ENCODE results near the gene CADM1.

CADM1 gene

GRCh38 chr11:115504276-115505158 is at the start of gene CADM1:
Gene CADM1 (minus strand): TSS chr11:115504415.
- peak; percentile 96 for DNase-seq

GRCh38 chr11:115552773-115553438 is 48.7 kb upstream of the CADM1 start:
- no peak for DNase-seq

GRCh38 chr11:115552151-115552772 is 48.0 kb upstream of the CADM1 start:
- DNase-seq, result no peak

GRCh38 chr11:115550291-115551059 is 46.3 kb upstream of the CADM1 start:
- DNase-seq, result no peak

- DNase-seq, result no peak
Observed at GRCh38 chr11:115548878-115549528, 44.8 kb upstream of the CADM1 start.

GRCh38 chr11:115545581-115546210 is 41.5 kb upstream of the CADM1 start:
- peak; percentile 44 for DNase-seq

GRCh38 chr11:115544422-115544948 is 40.3 kb upstream of the CADM1 start:
- no peak for DNase-seq

GRCh38 chr11:115541518-115541917 is 37.3 kb upstream of the CADM1 start:
- no peak for DNase-seq

- DNase-seq, result no peak
Observed at GRCh38 chr11:115539844-115540243, 35.6 kb upstream of the CADM1 start.

GRCh38 chr11:115535781-115536180 is 31.6 kb upstream of the CADM1 start:
- DNase-seq, result no peak

GRCh38 chr11:115530752-115531151 is 26.5 kb upstream of the CADM1 start:
- DNase-seq, result no peak

- DNase-seq, result no peak
Observed at GRCh38 chr11:115528225-115528624, 24.0 kb upstream of the CADM1 start.

- DNase-seq, result no peak
Observed at GRCh38 chr11:115527534-115528125, 23.4 kb upstream of the CADM1 start.

GRCh38 chr11:115525531-115526006 is 21.4 kb upstream of the CADM1 start:
- DNase-seq, result no peak

- DNase-seq, result no peak
Observed at GRCh38 chr11:115524572-115524971, 20.4 kb upstream of the CADM1 start.

GRCh38 chr11:115523727-115524399 is 19.6 kb upstream of the CADM1 start:
- no peak for DNase-seq

- no peak for DNase-seq
Observed at GRCh38 chr11:115522302-115522701, 18.1 kb upstream of the CADM1 start.

- DNase-seq, result no peak
Observed at GRCh38 chr11:115521825-115522224, 17.6 kb upstream of the CADM1 start.

- DNase-seq, result no peak
Observed at GRCh38 chr11:115518983-115519628, 14.9 kb upstream of the CADM1 start.

All from right hindlimb (tissue), 1 donor.